HepG2 (cell line): ENCODE data around the gene EHD1. TPM values are rescaled to one million over a fixed set of nuclear protein-coding genes. Genes with fewer than 3 reads are reported as not detected.

Experiments used
- ARID2 ChIP-seq: sonication (generic); formaldehyde crosslinking; IDR thresholded peaks from 2 replicates; pipeline ENCODE4 v1.8.1; 2022; ENCODE audit warnings: mild to moderate bottlenecking, missing genetic modification reagents, borderline replicate concordance
- ARID4A ChIP-seq: sonication (generic); formaldehyde crosslinking; IDR thresholded peaks from 2 replicates; pipeline ENCODE4 v1.5.0; 2020; ENCODE audit warnings: mild to moderate bottlenecking, missing genetic modification reagents, borderline replicate concordance
- ARID5B ChIP-seq: IDR thresholded peaks from 2 replicates; pipeline ENCODE4 v1.4.0; 2020; ENCODE audit warnings: mild to moderate bottlenecking, missing genetic modification reagents
- CEBPG ChIP-seq: IDR thresholded peaks from 2 replicates; pipeline ENCODE4 v1.6.1; 2016
- HDAC1 ChIP-seq: sonication (generic); formaldehyde crosslinking; IDR thresholded peaks from 2 replicates; pipeline ENCODE4 v1.5.1; 2020; ENCODE audit warnings: mild to moderate bottlenecking, missing genetic modification reagents
- NFIC ChIP-seq: IDR thresholded peaks from 2 replicates; pipeline ENCODE4 v1.6.1; 2012; ENCODE audit warnings: mild to moderate bottlenecking, low read length, inconsistent platforms
- PCBP2 ChIP-seq: fragments of 200-400 bp; formaldehyde crosslinking; optimal IDR thresholded peaks from 2 replicates; pipeline ENCODE3; 2018; ENCODE audit warnings: low read length, low read depth; ENCODE audit not compliant: poor library complexity, severe bottlenecking
- SOX6 ChIP-seq, 2 experiments: fragments of 450-650 bp in 1 of 2; sonication (generic) in 1 of 2; formaldehyde crosslinking in 1 of 2; IDR thresholded peaks; 2 replicates each; pipeline versions ENCODE4 v1.4.0 to v1.6.1; 2017 to 2020; ENCODE audit warnings: antibody characterized with exemption in 1 of 2, mild to moderate bottlenecking in 1 of 2, missing genetic modification reagents in 1 of 2
- SP5 ChIP-seq: IDR thresholded peaks from 2 replicates; pipeline ENCODE4 v1.6.1; 2016; ENCODE audit warnings: low read depth, borderline replicate concordance
- TEAD3 ChIP-seq: optimal IDR thresholded peaks from 2 replicates; pipeline ENCODE3; 2016; ENCODE audit warnings: borderline replicate concordance
- YEATS4 ChIP-seq: sonication (generic); formaldehyde crosslinking; IDR thresholded peaks from 2 replicates; pipeline ENCODE4 v1.4.0; 2020; ENCODE audit warnings: missing genetic modification reagents, borderline replicate concordance
- ZBTB2 ChIP-seq: sonication (generic); formaldehyde crosslinking; IDR thresholded peaks from 2 replicates; pipeline ENCODE4 v1.8.0; 2022; ENCODE audit warnings: low read depth, missing genetic modification reagents
- ZFX ChIP-seq: sonication (generic); formaldehyde crosslinking; IDR thresholded peaks from 2 replicates; pipeline ENCODE4 v1.4.0; 2020; ENCODE audit warnings: mild to moderate bottlenecking, low read depth, missing genetic modification reagents, moderate library complexity
- ZNF687 ChIP-seq: sonication (generic); formaldehyde crosslinking; IDR thresholded peaks from 2 replicates; pipeline ENCODE4 v1.5.1; 2020; ENCODE audit warnings: mild to moderate bottlenecking, missing genetic modification reagents, moderate library complexity
- ZNF747 ChIP-seq: sonication (generic); formaldehyde crosslinking; IDR thresholded peaks from 2 replicates; pipeline ENCODE4 v1.8.1; 2023; ENCODE audit warnings: missing genetic modification reagents, mild to moderate bottlenecking, borderline replicate concordance
- polyA plus RNA-seq, 8 experiments: library from polyadenylated mRNA; depleted of rRNA in 3 of 8; stranded (reverse) in 7 of 8; unstranded in 1 of 8; fragments of >200 nt; fragmentation: Illumina TruSeq in 4 of 8; extraction: Trizol in 4 of 8; gene quantifications; 2 replicates each; pipeline versions ENCODE4 v1.2.1 to v1.2.3, GENCODE V29; 2011 to 2016; ENCODE audit warnings: low read depth in 4 of 8, missing spikeins in 1 of 8, mixed read lengths in 1 of 8; ENCODE audit not compliant: insufficient read depth in 1 of 8
- total RNA-seq, 5 experiments: library from RNA; depleted of rRNA; stranded (reverse); fragments of >200 nt; fragmentation: Illumina TruSeq; extraction: Trizol; gene quantifications; 2 replicates each; pipeline ENCODE4 v1.2.3, GENCODE V29; 2016; ENCODE audit warnings: low read depth in 1 of 5

EHD1 gene
- total and polyA plus RNA-seq, 2 of the 13 experiments (the other 11 are each of a cell fraction or from before 2014, with no cell fraction given) = 23.6 to 26.6 TPM

GRCh38 chr11:64876835-64877341 is 1.5 kb downstream of the EHD1 start (continued):
- TF ChIP-seq ARID4A (CRISPR knock-in tag) (peak; percentile 29; the same call in 1 of the 2 replicates), CEBPG (CRISPR knock-in tag) (no peak), ARID5B (CRISPR knock-in tag) (no peak), ZNF687 (peak; percentile 57), SP5 (CRISPR knock-in tag) (peak; percentile 63), PCBP2 (no peak), TEAD3 (CRISPR knock-in tag) (peak; percentile 60), ZNF747 (CRISPR knock-in tag) (0 out of 2 replicates have a peak, but pooled peaks have one; percentile 22), SOX6 (IDR thresholded peaks at IDR 0.05) (no peak), SOX6 (CRISPR knock-in tag; IDR thresholded peaks at IDR 0.05) (no peak), HDAC1 (no peak), YEATS4 (CRISPR knock-in tag) (no peak), NFIC (no peak), ZBTB2 (CRISPR knock-in tag) (no peak), ZFX (CRISPR knock-in tag) (peak; percentile 71), ARID2 (CRISPR knock-in tag) (no peak)
